ENCODE results near the gene SERPINB2.

The SERPINB2 gene

DNA sequence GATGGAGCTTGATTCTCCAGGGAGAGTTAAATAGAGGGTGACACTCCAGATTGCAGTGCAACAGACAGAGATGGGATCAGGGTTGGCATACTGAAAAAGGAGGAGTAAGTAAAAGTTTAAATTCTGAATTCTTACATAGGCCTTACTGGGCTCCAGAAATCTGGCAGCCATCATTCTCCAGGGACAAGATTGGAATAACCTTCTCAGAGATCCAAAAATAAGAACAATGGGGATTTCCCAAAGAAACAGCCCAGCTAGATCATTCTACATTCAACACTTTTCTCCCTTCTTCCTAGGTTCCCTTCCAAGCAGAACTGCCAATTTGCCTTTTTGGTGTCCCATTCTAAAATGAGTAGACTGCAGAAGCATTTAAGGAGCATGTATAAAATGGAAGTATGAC, 14.9 kb upstream of the SERPINB2 start:
- TF ChIP-seq, protein P1, sequence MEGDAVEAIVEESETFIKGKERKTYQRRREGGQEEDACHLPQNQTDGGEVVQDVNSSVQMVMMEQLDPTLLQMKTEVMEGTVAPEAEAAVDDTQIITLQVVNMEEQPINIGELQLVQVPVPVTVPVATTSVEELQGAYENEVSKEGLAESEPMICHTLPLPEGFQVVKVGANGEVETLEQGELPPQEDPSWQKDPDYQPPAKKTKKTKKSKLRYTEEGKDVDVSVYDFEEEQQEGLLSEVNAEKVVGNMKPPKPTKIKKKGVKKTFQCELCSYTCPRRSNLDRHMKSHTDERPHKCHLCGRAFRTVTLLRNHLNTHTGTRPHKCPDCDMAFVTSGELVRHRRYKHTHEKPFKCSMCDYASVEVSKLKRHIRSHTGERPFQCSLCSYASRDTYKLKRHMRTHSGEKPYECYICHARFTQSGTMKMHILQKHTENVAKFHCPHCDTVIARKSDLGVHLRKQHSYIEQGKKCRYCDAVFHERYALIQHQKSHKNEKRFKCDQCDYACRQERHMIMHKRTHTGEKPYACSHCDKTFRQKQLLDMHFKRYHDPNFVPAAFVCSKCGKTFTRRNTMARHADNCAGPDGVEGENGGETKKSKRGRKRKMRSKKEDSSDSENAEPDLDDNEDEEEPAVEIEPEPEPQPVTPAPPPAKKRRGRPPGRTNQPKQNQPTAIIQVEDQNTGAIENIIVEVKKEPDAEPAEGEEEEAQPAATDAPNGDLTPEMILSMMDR (IDR thresholded peaks at IDR 0.05) = no peak
- no peak for TF ChIP-seq ZFX (IDR thresholded peaks at IDR 0.05; ENCODE audit: borderline replicate concordance)
- no peak overlapping the region for H3K27ac ChIP-seq

DNA sequence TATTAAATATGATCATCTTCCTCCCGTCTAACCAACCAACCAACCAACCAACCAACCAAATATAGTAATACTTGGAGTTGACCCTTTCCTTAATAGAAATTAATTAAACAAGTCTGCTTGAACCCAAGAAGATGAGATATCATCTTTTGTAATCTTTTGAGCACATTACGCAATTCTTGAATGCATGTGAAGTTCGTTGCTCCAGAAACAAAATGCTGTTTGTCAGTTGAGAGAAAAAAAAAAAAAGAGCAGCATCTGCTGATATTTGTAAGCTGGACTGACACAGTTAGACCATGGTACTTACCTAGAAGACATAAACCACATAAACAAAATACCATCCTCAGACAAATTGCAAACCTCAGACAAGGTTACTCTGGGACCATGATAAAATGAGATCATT, 9.2 kb upstream of the SERPINB2 start:
- TF ChIP-seq, protein P1 (IDR thresholded peaks at IDR 0.05) = no peak
- no peak for TF ChIP-seq ZFX (IDR thresholded peaks at IDR 0.05; ENCODE audit: borderline replicate concordance)
- no peak overlapping the region for H3K27ac ChIP-seq

DNA sequence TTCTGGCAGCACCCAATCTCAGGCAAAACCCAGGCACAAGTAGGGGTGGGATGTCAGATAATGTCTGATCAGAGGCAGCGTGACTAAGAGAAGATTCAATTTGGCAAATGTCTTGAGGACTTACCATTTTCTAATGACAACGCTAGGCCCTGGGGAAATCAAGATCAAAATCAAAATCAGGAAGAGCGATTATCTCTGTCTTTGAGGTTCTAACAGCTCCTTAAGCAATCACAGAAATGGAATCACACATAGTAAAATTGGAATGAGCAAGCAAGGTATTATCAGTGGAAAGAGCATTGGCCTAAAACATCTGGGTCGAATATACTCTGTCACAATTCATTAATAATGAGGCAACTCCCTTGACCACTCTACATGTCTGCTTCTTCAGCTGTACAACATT, 8.6 kb upstream of the SERPINB2 start:
- H3K27ac ChIP-seq = no peak overlapping the region
- TF ChIP-seq, protein P1 (IDR thresholded peaks at IDR 0.05) = no peak
- no peak for TF ChIP-seq ZFX (IDR thresholded peaks at IDR 0.05; ENCODE audit: borderline replicate concordance)

DNA sequence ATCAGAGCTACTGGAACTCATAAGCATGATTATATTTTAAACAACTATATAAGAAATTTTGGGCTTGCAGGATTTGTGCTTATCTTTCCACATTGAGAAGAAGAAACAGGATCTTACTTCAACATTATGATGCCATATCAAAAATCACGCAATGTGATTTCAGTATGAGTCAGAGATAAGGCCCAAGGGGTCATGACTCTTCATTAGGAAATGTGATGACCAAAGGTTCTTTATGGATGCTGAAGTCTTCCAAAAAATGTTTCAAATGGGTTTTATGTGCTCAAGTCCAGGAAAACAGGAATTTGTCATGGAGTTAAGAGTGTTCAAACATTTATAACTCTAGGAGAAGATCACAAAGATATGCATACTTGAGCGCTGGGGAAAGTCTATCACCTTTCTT, 7.8 kb upstream of the SERPINB2 start:
- H3K27ac ChIP-seq = no peak overlapping the region
- no peak for TF ChIP-seq ZFX (IDR thresholded peaks at IDR 0.05; ENCODE audit: borderline replicate concordance)
- TF ChIP-seq, protein P1 (IDR thresholded peaks at IDR 0.05) = no peak

DNA sequence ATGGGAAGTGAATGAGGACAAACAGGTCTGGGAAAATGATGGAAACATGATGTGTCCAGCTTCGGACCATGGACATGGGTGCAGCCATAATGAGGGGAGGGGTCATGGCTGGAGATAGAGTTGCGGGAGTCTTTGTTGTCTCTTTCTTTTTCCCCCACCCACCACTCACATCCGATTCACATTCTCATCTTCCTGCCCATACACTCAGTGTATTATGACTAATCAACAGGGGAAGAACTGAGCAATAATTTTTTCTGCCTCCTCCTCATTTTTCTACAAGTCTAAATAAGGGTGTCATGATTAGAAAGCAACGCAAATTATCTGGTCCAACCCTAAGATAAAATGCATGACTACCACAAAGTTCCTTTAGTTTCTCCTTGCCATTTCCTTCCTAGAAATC, 5.7 kb upstream of the SERPINB2 start:
- no peak overlapping the region for H3K27ac ChIP-seq
- TF ChIP-seq ZFX (IDR thresholded peaks at IDR 0.05; ENCODE audit: borderline replicate concordance) = no peak
- TF ChIP-seq, protein P1 (IDR thresholded peaks at IDR 0.05) = no peak

DNA sequence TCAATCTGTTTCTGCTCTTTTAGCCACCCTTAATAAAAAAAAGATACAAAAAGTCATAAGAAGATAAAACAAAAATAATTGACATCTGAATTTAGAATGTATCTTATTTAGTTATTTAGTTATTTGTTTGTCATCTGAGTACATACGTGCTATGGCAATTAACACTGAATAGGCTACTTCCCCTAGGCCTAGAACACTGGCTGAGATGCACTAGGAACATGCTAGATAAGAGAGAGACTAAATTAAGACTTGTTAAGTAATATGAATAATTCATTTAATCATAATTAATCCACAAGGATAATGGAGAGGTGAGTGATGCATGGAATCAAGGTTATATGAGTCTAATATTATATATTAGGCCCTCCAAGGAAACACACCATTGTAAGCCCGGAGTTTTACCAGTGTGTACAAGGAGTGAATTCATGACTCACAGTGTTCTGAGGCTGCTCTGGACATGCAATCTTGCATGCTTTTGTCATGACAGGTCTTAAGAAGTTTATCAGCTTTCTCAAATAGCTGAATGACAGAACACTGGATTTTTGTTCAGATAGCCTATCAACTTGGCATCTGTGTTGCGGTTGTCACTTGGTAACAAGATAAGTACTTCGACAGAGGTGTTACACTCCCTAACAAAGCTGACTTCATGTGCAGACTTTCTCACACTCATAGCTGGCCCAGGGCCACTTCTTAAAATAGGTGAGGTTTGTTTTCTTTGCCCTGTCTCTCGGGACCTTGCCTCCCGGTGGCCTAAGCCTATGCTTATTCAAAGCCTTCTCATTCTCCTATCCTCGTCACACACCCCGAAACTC, 5.0 kb upstream of the SERPINB2 start:
- no peak overlapping the region for H3K27ac ChIP-seq
- TF ChIP-seq, protein P1 (IDR thresholded peaks at IDR 0.05) = no peak
- TF ChIP-seq ZFX (IDR thresholded peaks at IDR 0.05; ENCODE audit: borderline replicate concordance) = no peak

DNA sequence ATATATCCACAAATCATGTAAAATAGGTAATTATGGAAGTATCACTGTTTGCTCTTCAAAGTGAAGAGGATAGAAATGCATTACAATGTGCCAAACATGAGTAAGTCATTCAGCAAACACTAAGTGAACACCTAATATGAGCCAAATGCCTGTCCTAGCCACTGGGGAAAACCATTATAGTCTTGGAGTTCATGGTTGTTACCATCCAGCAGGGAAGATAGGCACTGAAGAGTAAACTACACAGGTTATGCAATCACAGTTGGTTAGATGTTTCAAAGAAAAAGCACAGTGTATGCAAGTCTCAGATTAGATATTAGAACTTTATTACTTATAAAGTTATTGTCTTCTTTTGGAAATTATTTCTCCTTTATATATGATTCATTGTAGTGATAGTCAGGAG, 3.9 kb upstream of the SERPINB2 start:
- TF ChIP-seq, protein P1 (IDR thresholded peaks at IDR 0.05) = no peak
- no peak for TF ChIP-seq ZFX (IDR thresholded peaks at IDR 0.05; ENCODE audit: borderline replicate concordance)

More for the DNA sequence above, 3.9 kb upstream of the SERPINB2 start:
- H3K27ac ChIP-seq = no peak overlapping the region

Data from 22Rv1 (cell line).